ENCODE results near the gene AHCYL2. TPM values are rescaled to one million over a fixed set of nuclear protein-coding genes. Genes with fewer than 3 reads are reported as not detected.

Gene AHCYL2
- total and polyA plus RNA-seq, 2 experiments from 2014 or later = 7.8 to 29.4 TPM

GRCh38 chr7:129453510-129454248, 228.8 kb downstream of the AHCYL2 start:
- ATAC-seq = no peak

More at GRCh38 chr7:129453510-129454248, 228.8 kb downstream of the AHCYL2 start:
- Mint-ChIP-seq H3K4me1 (no peaks in the 10 kb centered on the region), H3K36me3 (ENCODE audit: low read depth) (peaks cover 26% of the 10 kb centered on the region), H3K9me3 (peaks cover 7% of the 10 kb centered on the region; the same call in 2 of the 3 replicates), H3K27ac (no peak overlapping the region; the same call in 1 of the 2 replicates), H3K27me3 (ENCODE audit: insufficient read depth, low read depth, poor library complexity) (peaks cover 1% of the 10 kb centered on the region), H3K4me3 (no peak overlapping the region)
- TF ChIP-seq CREB1 (CRISPR knock-in tag; IDR thresholded peaks at IDR 0.05; ENCODE audit: low read depth) (no peak), ZNF331 (CRISPR knock-in tag; IDR thresholded peaks at IDR 0.05; ENCODE audit: low read depth) (no peak), POLR2AphosphoS5 (IDR thresholded peaks at IDR 0.05; ENCODE audit: low read depth) (no peak), JUNB (IDR thresholded peaks at IDR 0.05; ENCODE audit: unreplicated experiment) (no peak), STAT1 (IDR thresholded peaks at IDR 0.05; ENCODE audit: unreplicated experiment) (no peak), REST (IDR thresholded peaks at IDR 0.05; ENCODE audit: unreplicated experiment) (no peak), EZH2 (IDR thresholded peaks at IDR 0.05; ENCODE audit: low read depth, unreplicated experiment) (no peak), NANOG (IDR thresholded peaks at IDR 0.05; ENCODE audit: borderline replicate concordance) (no peak), EZH2phosphoT487 (IDR thresholded peaks at IDR 0.05; ENCODE audit: unreplicated experiment) (no peak), ETS1 (IDR thresholded peaks at IDR 0.05) (no peak), ZNF114 (CRISPR knock-in tag; IDR thresholded peaks at IDR 0.05) (no peak)
- TF ChIP-seq, protein P1, sequence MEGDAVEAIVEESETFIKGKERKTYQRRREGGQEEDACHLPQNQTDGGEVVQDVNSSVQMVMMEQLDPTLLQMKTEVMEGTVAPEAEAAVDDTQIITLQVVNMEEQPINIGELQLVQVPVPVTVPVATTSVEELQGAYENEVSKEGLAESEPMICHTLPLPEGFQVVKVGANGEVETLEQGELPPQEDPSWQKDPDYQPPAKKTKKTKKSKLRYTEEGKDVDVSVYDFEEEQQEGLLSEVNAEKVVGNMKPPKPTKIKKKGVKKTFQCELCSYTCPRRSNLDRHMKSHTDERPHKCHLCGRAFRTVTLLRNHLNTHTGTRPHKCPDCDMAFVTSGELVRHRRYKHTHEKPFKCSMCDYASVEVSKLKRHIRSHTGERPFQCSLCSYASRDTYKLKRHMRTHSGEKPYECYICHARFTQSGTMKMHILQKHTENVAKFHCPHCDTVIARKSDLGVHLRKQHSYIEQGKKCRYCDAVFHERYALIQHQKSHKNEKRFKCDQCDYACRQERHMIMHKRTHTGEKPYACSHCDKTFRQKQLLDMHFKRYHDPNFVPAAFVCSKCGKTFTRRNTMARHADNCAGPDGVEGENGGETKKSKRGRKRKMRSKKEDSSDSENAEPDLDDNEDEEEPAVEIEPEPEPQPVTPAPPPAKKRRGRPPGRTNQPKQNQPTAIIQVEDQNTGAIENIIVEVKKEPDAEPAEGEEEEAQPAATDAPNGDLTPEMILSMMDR (conservative IDR thresholded peaks at IDR 0.05; ENCODE audit: low read depth in 2 of 2) = no peak
- TF ChIP-seq, protein P2, sequence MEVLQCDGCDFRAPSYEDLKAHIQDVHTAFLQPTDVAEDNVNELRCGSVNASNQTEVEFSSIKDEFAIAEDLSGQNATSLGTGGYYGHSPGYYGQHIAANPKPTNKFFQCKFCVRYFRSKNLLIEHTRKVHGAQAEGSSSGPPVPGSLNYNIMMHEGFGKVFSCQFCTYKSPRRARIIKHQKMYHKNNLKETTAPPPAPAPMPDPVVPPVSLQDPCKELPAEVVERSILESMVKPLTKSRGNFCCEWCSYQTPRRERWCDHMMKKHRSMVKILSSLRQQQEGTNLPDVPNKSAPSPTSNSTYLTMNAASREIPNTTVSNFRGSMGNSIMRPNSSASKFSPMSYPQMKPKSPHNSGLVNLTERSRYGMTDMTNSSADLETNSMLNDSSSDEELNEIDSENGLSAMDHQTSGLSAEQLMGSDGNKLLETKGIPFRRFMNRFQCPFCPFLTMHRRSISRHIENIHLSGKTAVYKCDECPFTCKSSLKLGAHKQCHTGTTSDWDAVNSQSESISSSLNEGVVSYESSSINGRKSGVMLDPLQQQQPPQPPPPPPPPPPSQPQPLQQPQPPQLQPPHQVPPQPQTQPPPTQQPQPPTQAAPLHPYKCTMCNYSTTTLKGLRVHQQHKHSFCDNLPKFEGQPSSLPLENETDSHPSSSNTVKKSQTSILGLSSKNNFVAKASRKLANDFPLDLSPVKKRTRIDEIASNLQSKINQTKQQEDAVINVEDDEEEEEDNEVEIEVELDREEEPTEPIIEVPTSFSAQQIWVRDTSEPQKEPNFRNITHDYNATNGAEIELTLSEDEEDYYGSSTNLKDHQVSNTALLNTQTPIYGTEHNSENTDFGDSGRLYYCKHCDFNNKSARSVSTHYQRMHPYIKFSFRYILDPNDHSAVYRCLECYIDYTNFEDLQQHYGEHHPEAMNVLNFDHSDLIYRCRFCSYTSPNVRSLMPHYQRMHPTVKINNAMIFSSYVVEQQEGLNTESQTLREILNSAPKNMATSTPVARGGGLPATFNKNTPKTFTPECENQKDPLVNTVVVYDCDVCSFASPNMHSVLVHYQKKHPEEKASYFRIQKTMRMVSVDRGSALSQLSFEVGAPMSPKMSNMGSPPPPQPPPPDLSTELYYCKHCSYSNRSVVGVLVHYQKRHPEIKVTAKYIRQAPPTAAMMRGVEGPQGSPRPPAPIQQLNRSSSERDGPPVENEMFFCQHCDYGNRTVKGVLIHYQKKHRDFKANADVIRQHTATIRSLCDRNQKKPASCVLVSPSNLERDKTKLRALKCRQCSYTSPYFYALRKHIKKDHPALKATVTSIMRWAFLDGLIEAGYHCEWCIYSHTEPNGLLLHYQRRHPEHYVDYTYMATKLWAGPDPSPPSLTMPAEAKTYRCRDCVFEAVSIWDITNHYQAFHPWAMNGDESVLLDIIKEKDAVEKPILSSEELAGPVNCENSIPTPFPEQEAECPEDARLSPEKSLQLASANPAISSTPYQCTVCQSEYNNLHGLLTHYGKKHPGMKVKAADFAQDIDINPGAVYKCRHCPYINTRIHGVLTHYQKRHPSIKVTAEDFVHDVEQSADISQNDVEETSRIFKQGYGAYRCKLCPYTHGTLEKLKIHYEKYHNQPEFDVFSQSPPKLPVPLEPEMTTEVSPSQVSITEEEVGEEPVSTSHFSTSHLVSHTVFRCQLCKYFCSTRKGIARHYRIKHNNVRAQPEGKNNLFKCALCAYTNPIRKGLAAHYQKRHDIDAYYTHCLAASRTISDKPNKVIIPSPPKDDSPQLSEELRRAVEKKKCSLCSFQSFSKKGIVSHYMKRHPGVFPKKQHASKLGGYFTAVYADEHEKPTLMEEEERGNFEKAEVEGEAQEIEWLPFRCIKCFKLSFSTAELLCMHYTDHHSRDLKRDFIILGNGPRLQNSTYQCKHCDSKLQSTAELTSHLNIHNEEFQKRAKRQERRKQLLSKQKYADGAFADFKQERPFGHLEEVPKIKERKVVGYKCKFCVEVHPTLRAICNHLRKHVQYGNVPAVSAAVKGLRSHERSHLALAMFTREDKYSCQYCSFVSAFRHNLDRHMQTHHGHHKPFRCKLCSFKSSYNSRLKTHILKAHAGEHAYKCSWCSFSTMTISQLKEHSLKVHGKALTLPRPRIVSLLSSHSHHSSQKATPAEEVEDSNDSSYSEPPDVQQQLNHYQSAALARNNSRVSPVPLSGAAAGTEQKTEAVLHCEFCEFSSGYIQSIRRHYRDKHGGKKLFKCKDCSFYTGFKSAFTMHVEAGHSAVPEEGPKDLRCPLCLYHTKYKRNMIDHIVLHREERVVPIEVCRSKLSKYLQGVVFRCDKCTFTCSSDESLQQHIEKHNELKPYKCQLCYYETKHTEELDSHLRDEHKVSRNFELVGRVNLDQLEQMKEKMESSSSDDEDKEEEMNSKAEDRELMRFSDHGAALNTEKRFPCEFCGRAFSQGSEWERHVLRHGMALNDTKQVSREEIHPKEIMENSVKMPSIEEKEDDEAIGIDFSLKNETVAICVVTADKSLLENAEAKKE (CRISPR knock-in tag; IDR thresholded peaks at IDR 0.05) = no peak
- Histone ChIP-seq H3K4me1 (ENCODE audit: insufficient read depth) (no peaks in the 10 kb centered on the region), H3K27me3 (ENCODE audit: insufficient read depth) (no peaks in the 10 kb centered on the region), H3K36me3 (ENCODE audit: insufficient read depth) (peaks cover 10% of the 10 kb centered on the region), H4K20me1 (replicated peaks; ENCODE audit: insufficient read depth) (no peaks in the 10 kb centered on the region), H3K4me3 (no peak overlapping the region), H3K79me2 (replicated peaks; ENCODE audit: insufficient read depth) (no peaks in the 10 kb centered on the region), H3K27ac (ENCODE audit: low read depth) (no peak overlapping the region), H2AFZ (no peak overlapping the region), H3K9me2 (ENCODE audit: insufficient read depth) (no peaks in the 10 kb centered on the region), H3F3A (replicated peaks; ENCODE audit: low read depth) (no peaks in the 10 kb centered on the region), H3K4me2 (no peak overlapping the region)
- DNase-seq (ENCODE audit: low spot score) = no peak

Measured in GM23338 (cell line).